GM18511 (cell line): Measurements from ENCODE around the gene MYH16.
"Not testable (repeated sequence)": the region's sequence is repeated elsewhere in the genome, so short reads cannot be mapped to it uniquely, and the experiment has no call there.

ENCODE experiments used
- ATAC-seq: cut with Tn5 transposase; IDR thresholded peaks from one replicate; pipeline ENCODE4 v1.9.1; 2021; ENCODE audit warnings: mild to moderate bottlenecking, moderate library complexity; ENCODE audit not compliant: unreplicated experiment

MYH16 gene

GRCh38 chr7:99350641-99351040 is 78.0 kb downstream of the MYH16 start:
- ATAC-seq = not testable (repeated sequence)

GRCh38 chr7:99352247-99352646 is 79.6 kb downstream of the MYH16 start:
- no peak for ATAC-seq

GRCh38 chr7:99355098-99355497 is 82.5 kb downstream of the MYH16 start:
- ATAC-seq = no peak

GRCh38 chr7:99357701-99358490 is 85.3 kb downstream of the MYH16 start:
- no peak for ATAC-seq

GRCh38 chr7:99358521-99358920 is 85.9 kb downstream of the MYH16 start:
- ATAC-seq = not testable (repeated sequence)

- ATAC-seq = no peak
These were observed 87.0 kb downstream of the MYH16 start for GRCh38 chr7:99359465-99360154.
